T-cell (primary cell): ENCODE results near the gene ZNF605. TPM values are rescaled to one million over a fixed set of nuclear protein-coding genes. Genes with fewer than 3 reads are reported as not detected.
"Not testable (repeated sequence)": the region's sequence is repeated elsewhere in the genome, so short reads cannot be mapped to it uniquely, and the experiment has no call there.

Source experiments
- ATAC-seq, 4 experiments: fragments of 200-7000 bp in 3 of 4; fragments of 150-1000 bp in 1 of 4; cut with Tn5 transposase; replicated peaks in 1 of 4; 1 replicate in 3 of 4; 2 replicates in 1 of 4; pipeline ENCODE4 v1.10.0; 2021; ENCODE audit warnings: moderate library complexity in 3 of 4, mild to moderate bottlenecking in 2 of 4, moderate number of reproducible peaks in 1 of 4
- CTCF ChIA-PET, 2 donors: fragments of 300-600 bp; sonication (Branson Sonifier 250); formaldehyde crosslinking; loops; one replicate each; lab custom pipeline; 2022; ENCODE audit warnings: antibody characterized with exemption in 2 of 2; lab: Charles Lee
- POLR2A ChIA-PET, 2 donors: fragments of 300-600 bp; sonication (Branson Sonifier 250); formaldehyde crosslinking; loops; one replicate each; lab custom pipeline; 2022; ENCODE audit warnings: antibody characterized with exemption in 2 of 2; lab: Charles Lee
- DNase-seq, 35 experiments: peaks; one replicate each; pipeline versions ENCODE4 v3.0.0 to v3.0.0-alpha.2; 2013 to 2023
- H3K27ac ChIP-seq: one replicate; pipeline ENCODE4 v1.5.1; 2013; ENCODE audit warnings: low read length
- H3K27me3 ChIP-seq, 2 experiments: replicated peaks in 1 of 2; 1 replicate in 1 of 2; 2 replicates in 1 of 2; pipeline versions ENCODE4 v1.6.1 to v1.7.0; 2013; ENCODE audit warnings: low read length in 1 of 2, mixed read lengths in 1 of 2; ENCODE audit not compliant: control insufficient read depth in 2 of 2, insufficient read depth in 2 of 2; ENCODE audit errors: extremely low read depth in 1 of 2
- H3K36me3 ChIP-seq, 2 donors: 1 replicate in 1 of 2; 2 replicates in 1 of 2; pipeline versions ENCODE4 v1.6.1 to v1.7.0; 2013; ENCODE audit warnings: low read length in 1 of 2; ENCODE audit not compliant: control insufficient read depth in 2 of 2, insufficient read depth in 1 of 2; ENCODE audit errors: extremely low read depth in 1 of 2
- H3K4me1 ChIP-seq, 2 experiments: 1 replicate in 1 of 2; 2 replicates in 1 of 2; pipeline versions ENCODE4 v1.6.1 to v1.7.0; 2013; ENCODE audit warnings: low read length in 2 of 2, mixed read lengths in 1 of 2; ENCODE audit not compliant: insufficient read depth in 2 of 2, control insufficient read depth in 1 of 2; ENCODE audit errors: extremely low read depth in 1 of 2
- H3K4me3 ChIP-seq, 2 donors: 1 replicate in 1 of 2; 2 replicates in 1 of 2; pipeline versions ENCODE4 v1.5.1 to v1.7.0; 2013; ENCODE audit warnings: mild to moderate bottlenecking in 2 of 2, low read length in 1 of 2, moderate library complexity in 1 of 2; ENCODE audit not compliant: control insufficient read depth in 1 of 2; ENCODE audit errors: extremely low read depth in 1 of 2
- H3K9me3 ChIP-seq: 2 replicates; pipeline ENCODE4 v1.7.0; 2013
- H3K27ac Mint-ChIP-seq, 2 donors: one replicate each; pipeline ENCODE4 v1.8.0; 2020 to 2021; ENCODE audit warnings: mild to moderate bottlenecking in 2 of 2, mixed read lengths in 2 of 2
- H3K27me3 Mint-ChIP-seq, 2 donors: one replicate each; pipeline ENCODE4 v1.8.0; 2021 to 2022; ENCODE audit warnings: mixed read lengths in 2 of 2
- H3K36me3 Mint-ChIP-seq: one replicate; pipeline ENCODE4 v1.8.0; 2021; ENCODE audit warnings: mixed read lengths
- H3K4me1 Mint-ChIP-seq, 3 donors: one replicate each; pipeline ENCODE4 v1.8.0; 2020 to 2022; ENCODE audit warnings: mixed read lengths in 3 of 3, mild to moderate bottlenecking in 1 of 3
- H3K4me3 Mint-ChIP-seq, 3 donors: one replicate each; pipeline ENCODE4 v1.8.0; 2020 to 2022; ENCODE audit warnings: mild to moderate bottlenecking in 3 of 3, mixed read lengths in 3 of 3, moderate library complexity in 3 of 3
- H3K9me3 Mint-ChIP-seq, 3 donors: one replicate each; pipeline ENCODE4 v1.8.0; 2020 to 2022; ENCODE audit warnings: mixed read lengths in 3 of 3
- WGBS: methylation state at CpG from one replicate; pipeline ENCODE4 v1.1.5; 2013; ENCODE audit warnings: missing lambda C conversion rate; ENCODE audit not compliant: insufficient coverage; 5-methylcytosine and 5-hydroxymethylcytosine counted together
- total RNA-seq, 35 experiments: library from RNA in 6 of 35; stranded (reverse) in 6 of 35; fragments of 120-200 nt in 1 of 35; gene quantifications; one replicate each; pipeline versions ENCODE4 v1.2.1 to v1.2.4 and lab custom pipeline; 2013 to 2026

Gene ZNF605
- total RNA-seq, 5 donors from 2014 or later (not counting 1 experiment from before 2014, with no cell fraction given), result 5.1 to 13.1 (median 12.1) TPM

DNA sequence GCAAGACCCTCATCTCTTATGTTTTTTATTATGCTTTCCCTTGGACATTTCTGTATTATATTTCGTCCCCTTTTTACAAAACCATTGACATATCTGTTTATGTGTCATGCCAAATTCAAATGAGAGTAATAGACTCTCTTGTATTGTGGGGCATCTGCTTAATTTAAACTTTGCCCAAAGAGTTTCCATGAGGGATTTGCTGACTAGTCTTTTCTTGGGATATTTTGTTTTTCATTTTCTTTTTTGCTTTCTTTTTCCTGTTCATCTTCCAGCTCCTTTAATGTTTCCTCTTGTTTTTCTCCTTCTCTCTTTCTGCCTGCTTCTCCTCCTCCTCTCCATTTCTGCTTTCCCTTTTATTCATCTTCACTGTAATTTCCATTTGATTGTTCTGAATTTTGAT is 16.3 kb upstream of the ZNF605 start:
- H3K4me1 Mint-ChIP-seq, result peaks cover 0 to 2% (median 0%) of the 10 kb centered on the region in 3 donors
- DNase-seq, result no peak
- Histone ChIP-seq H3K36me3 (no peaks in the 10 kb centered on the region), H3K9me3 (no peaks in the 10 kb centered on the region), H3K27me3 (peaks cover 0 to 16% of the 10 kb centered on the region in 2 experiments), H3K4me3 (no peak overlapping the region), H3K4me1 (no peaks in the 10 kb centered on the region), H3K27ac (no peak overlapping the region)
- POLR2A ChIA-PET, result no interaction called here
- H3K27me3 Mint-ChIP-seq, result peaks cover 0 to 2% of the 10 kb centered on the region in 2 donors
- ATAC-seq, result no peak
- CTCF ChIA-PET, result no interaction called here
- H3K9me3 Mint-ChIP-seq, result peaks cover 9 to 35% (median 12%) of the 10 kb centered on the region in 3 donors
- WGBS, result no CpG with 5 or more reads among the region's 1 CpG
- H3K4me3 Mint-ChIP-seq, result no peak overlapping the region
- peaks cover 3% of the 10 kb centered on the region for H3K36me3 Mint-ChIP-seq
- H3K27ac Mint-ChIP-seq, result no peak overlapping the region

DNA sequence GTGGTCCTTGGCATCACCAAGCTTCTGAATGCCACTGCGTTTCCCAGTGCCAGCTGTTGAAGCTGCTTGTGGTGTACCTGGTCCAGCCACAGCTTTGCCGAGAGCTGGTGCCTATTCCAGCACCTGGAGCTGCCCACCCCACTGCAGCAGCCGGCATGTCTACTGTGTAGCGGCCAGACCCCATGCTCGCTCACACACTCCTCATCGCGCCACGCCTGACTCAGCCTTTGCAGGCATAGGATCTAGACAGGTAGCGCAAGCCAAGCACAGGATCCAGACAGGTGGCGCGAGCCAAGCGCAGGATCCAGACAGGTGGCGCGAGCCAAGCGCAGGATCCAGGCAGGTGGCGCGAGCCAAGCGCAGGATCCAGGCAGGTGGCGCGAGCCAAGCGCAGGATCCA is 11.6 kb upstream of the ZNF605 start:
- H3K27me3 Mint-ChIP-seq, result no peaks in the 10 kb centered on the region
- WGBS, result 96% methylated on average over 20 of the region's 21 CpGs
- DNase-seq (no peak), ATAC-seq (no peak)
- Histone ChIP-seq H3K27ac (no peak overlapping the region), H3K27me3 (no peaks in the 10 kb centered on the region), H3K4me3 (no peak overlapping the region), H3K4me1 (no peaks in the 10 kb centered on the region), H3K9me3 (no peaks in the 10 kb centered on the region), H3K36me3 (no peaks in the 10 kb centered on the region)
- no peak overlapping the region for H3K4me3 Mint-ChIP-seq
- no peak overlapping the region for H3K27ac Mint-ChIP-seq
- peaks cover 18% of the 10 kb centered on the region for H3K36me3 Mint-ChIP-seq
- ChIA-PET CTCF (no interaction called here), POLR2A (no interaction called here)
- no peaks in the 10 kb centered on the region for H3K4me1 Mint-ChIP-seq
- H3K9me3 Mint-ChIP-seq, result peaks cover 4 to 21% (median 10%) of the 10 kb centered on the region in 3 donors

DNA sequence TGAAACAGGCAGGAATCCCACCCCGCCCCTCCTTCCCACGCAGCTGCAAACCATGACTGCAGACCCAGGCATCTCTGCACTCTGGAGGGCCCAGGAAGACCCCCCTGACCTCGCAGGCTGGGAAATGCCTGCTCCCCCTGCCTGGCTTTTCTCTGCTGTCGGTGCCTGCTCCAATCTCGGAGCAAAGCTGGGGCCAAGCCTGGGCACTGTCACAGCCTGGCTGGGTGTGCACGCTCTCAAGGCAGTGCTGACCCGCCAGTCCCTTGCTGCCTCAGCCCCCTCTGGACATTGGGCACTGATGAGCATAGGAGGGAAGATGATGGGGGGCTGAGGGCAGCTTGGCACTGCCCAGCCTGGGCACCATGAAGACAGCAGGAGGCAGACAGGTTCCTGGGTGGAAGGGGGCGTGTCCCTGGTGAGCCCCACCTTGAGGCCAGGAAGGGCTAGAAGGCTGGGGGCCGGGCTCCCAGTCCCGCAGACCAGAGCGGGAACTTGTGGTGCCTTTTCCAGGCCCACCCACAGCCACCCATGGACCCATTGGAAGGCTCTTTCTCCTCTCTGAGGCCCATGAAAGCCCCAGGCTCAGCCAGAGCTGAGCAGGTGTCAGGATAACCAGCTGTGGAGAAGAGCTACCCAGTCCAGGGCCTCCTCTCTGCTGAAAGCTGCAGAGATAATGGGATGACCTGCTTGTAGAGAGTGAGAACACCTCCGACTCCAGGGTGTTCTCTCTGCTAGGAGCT is 10.7 kb upstream of the ZNF605 start:
- CTCF ChIA-PET, result no interaction called here
- 79% methylated on average over 9 of the region's 12 CpGs for WGBS
- peaks cover 0 to 12% (median 8%) of the 10 kb centered on the region in 3 donors for H3K9me3 Mint-ChIP-seq
- H3K27ac Mint-ChIP-seq, result no peak overlapping the region
- H3K4me1 Mint-ChIP-seq, result no peaks in the 10 kb centered on the region
- POLR2A ChIA-PET, result no interaction called here
- H3K4me3 Mint-ChIP-seq, result no peak overlapping the region
- no peak overlapping the region for H3K27ac ChIP-seq
- H3K36me3 Mint-ChIP-seq, result peaks cover 18% of the 10 kb centered on the region
- H3K36me3 ChIP-seq, result no peaks in the 10 kb centered on the region
- ATAC-seq, result no peak
- H3K27me3 Mint-ChIP-seq, result no peaks in the 10 kb centered on the region
- no peaks in the 10 kb centered on the region for H3K27me3 ChIP-seq
- DNase-seq, result no peak
- no peak overlapping the region for H3K4me3 ChIP-seq
- H3K4me1 ChIP-seq, result no peaks in the 10 kb centered on the region
- H3K9me3 ChIP-seq, result no peaks in the 10 kb centered on the region

DNA sequence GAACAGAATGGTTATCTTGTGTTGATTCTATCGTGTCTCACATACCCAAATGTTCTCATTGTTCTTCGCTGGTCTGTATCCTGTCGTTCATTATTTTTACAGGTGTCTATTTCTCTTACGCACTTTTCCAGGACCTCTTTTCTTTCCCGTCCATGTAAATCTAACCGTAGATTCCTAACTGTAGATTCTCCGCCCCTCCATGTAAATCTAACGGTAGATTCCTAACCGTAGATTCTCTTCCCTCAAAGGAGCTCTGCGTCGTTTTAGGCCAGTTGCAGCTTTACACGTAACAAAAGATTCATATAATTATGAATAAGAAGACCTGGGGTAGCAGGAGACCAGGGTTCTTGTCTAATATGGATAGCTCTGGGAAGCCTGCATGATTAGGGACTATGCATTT is 9.7 kb upstream of the ZNF605 start:
- no peak overlapping the region for H3K27ac ChIP-seq
- no peaks in the 10 kb centered on the region for H3K4me1 Mint-ChIP-seq
- peaks cover 18% of the 10 kb centered on the region for H3K36me3 Mint-ChIP-seq
- no peak overlapping the region for H3K27ac Mint-ChIP-seq
- ChIA-PET POLR2A (interaction anchor here in 1 of 2 donors (0.7 kb wide), 1 partner anchor 985 kb away, joined by 11 read pairs; no protein-coding TSS in a partner anchor), CTCF (no interaction called here)
- no peak for DNase-seq
- no peaks in the 10 kb centered on the region for H3K36me3 ChIP-seq
- no peaks in the 10 kb centered on the region for H3K9me3 ChIP-seq
- 100% methylated on average over 6 of the region's 12 CpGs for WGBS
- H3K9me3 Mint-ChIP-seq, result peaks cover 0 to 12% (median 8%) of the 10 kb centered on the region in 3 donors
- H3K4me3 ChIP-seq, result no peak overlapping the region
- no peak for ATAC-seq
- no peaks in the 10 kb centered on the region for H3K27me3 Mint-ChIP-seq
- no peaks in the 10 kb centered on the region for H3K27me3 ChIP-seq
- H3K4me1 ChIP-seq, result no peaks in the 10 kb centered on the region
- no peak overlapping the region for H3K4me3 Mint-ChIP-seq

DNA sequence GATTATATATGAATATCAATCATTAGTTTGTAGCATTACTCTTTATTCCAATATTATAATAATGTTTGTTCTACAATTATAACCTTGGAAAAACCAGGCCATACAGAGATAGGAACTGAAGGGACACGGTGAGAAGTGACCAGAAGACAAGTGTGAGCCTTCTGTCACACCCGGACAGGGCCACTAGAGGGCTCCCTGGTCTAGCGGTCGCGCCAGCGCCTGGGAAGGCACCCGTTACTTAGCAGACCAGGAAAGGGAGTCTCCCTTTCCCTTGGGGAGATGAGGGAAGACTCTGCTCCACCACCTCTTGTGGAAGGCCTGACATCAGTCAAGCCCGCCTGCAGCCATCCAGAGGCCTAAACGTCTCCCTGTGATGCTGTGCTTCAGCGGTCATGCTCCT is 7.8 kb upstream of the ZNF605 start:
- WGBS, result 92% methylated on average over 2 of the region's 10 CpGs

DNA sequence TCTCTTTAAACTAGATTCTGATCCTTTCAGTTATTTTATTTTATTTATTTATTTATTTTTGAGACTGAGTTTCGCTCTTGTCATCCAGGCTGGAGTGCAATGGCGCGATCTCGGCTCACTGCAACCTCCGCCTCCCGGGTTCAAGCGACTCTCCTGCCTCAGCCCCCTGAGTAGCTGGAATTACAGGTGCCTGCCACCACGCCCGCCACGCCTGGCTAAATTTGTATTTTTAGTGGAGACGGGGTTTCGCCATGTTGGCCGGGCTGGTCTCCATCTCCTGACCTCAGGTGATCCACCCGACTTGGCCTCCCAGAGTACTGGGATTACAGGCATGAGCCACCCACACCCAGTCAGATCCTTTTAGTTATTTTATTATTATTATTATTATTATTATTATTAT is 5.7 kb upstream of the ZNF605 start:
- H3K27me3 ChIP-seq, H3K27ac ChIP-seq, H3K4me1 ChIP-seq, H3K9me3 ChIP-seq, H3K4me1 Mint-ChIP-seq, H3K27ac Mint-ChIP-seq, ATAC-seq, POLR2A ChIA-PET, H3K4me3 Mint-ChIP-seq, DNase-seq, CTCF ChIA-PET, H3K27me3 Mint-ChIP-seq, H3K36me3 ChIP-seq, H3K4me3 ChIP-seq: not testable (repeated sequence)
- WGBS, result 100% methylated on average over 6 of the region's 14 CpGs
- Mint-ChIP-seq H3K9me3 (peaks cover 0 to 12% (median 6%) of the 10 kb centered on the region in 3 donors), H3K36me3 (peaks cover 20% of the 10 kb centered on the region)

More for the DNA sequence above, 7.8 kb upstream of the ZNF605 start:
- POLR2A ChIA-PET, H3K27me3 ChIP-seq, H3K4me3 Mint-ChIP-seq, H3K36me3 ChIP-seq, H3K4me3 ChIP-seq, H3K9me3 ChIP-seq, CTCF ChIA-PET, H3K27ac ChIP-seq, H3K27me3 Mint-ChIP-seq, H3K27ac Mint-ChIP-seq, H3K4me1 ChIP-seq, ATAC-seq, DNase-seq, H3K4me1 Mint-ChIP-seq: not testable (repeated sequence)
- peaks cover 0 to 12% (median 6%) of the 10 kb centered on the region in 3 donors for H3K9me3 Mint-ChIP-seq
- peaks cover 23% of the 10 kb centered on the region for H3K36me3 Mint-ChIP-seq
